Stomach (tissue), 9 donors: Measurements from ENCODE around the gene FBXL19. TPM values are rescaled to one million over a fixed set of nuclear protein-coding genes. Genes with fewer than 3 reads are reported as not detected.

ENCODE experiments used
- DNase-seq, 2 donors: peaks; one replicate each; pipeline versions ENCODE4 v3.0.0 to v3.0.0-alpha.2; 2013 to 2019
- H3K27ac ChIP-seq, 5 donors: fragments of 200-600 bp in 4 of 5; sonication (generic) in 4 of 5; one replicate each; pipeline ENCODE4 v1.5.1; 2013 to 2019; ENCODE audit warnings: mild to moderate bottlenecking in 1 of 5, moderate library complexity in 1 of 5
- H3K27me3 ChIP-seq, 3 donors: fragments of 200-600 bp; sonication (generic); one replicate each; pipeline ENCODE4 v1.5.1; 2017 to 2019; ENCODE audit warnings: mixed run types in 1 of 3
- H3K36me3 ChIP-seq, 4 donors: fragments of 200-600 bp; sonication (generic); 1 replicate in 3 of 4; 2 replicates in 1 of 4; pipeline ENCODE4 v1.5.1; 2016 to 2019
- H3K4me1 ChIP-seq, 4 donors: fragments of 200-600 bp; sonication (generic); one replicate each; pipeline ENCODE4 v1.5.1; 2016 to 2019
- H3K4me3 ChIP-seq, 4 donors: fragments of 200-600 bp; sonication (generic) in 3 of 4; one replicate each; pipeline ENCODE4 v1.5.1; 2016 to 2019; ENCODE audit warnings: mild to moderate bottlenecking in 1 of 4
- H3K9me3 ChIP-seq, 4 donors: fragments of 200-600 bp; sonication (generic); one replicate each; pipeline ENCODE4 v1.5.1; 2016 to 2019
- CTCF ChIP-seq, 7 experiments: fragments of 450-650 bp in 4 of 7; fragments of 200-600 bp in 3 of 7; sonication (generic) in 3 of 7; IDR thresholded peaks; one replicate each; pipeline ENCODE4 v1.5.1; 2016 to 2019; ENCODE audit warnings: antibody characterized with exemption in 7 of 7, control low read depth in 2 of 7, mild to moderate bottlenecking in 1 of 7
- EP300 ChIP-seq: sonication (generic); formaldehyde crosslinking; IDR thresholded peaks from one replicate; pipeline ENCODE4 v1.6.1; 2017; ENCODE audit warnings: antibody characterized with exemption
- POLR2A ChIP-seq, 4 donors: fragments of 450-650 bp; IDR thresholded peaks; one replicate each; pipeline ENCODE4 v1.6.1; 2016; ENCODE audit warnings: antibody characterized with exemption in 4 of 4, control low read depth in 2 of 4, mild to moderate bottlenecking in 1 of 4, moderate library complexity in 1 of 4
- POLR2AphosphoS5 ChIP-seq, 3 donors: sonication (generic); formaldehyde crosslinking; IDR thresholded peaks; one replicate each; pipeline ENCODE4 v1.6.1; 2016; ENCODE audit warnings: antibody characterized with exemption in 3 of 3
- WGBS, 5 donors: extraction: QIAGEN DNeasy Blood & Tissue Kit in 3 of 5; methylation state at CpG; one replicate each; pipeline versions ENCODE4 v1.1.5 to v1.1.7; 2013 to 2018; 5-methylcytosine and 5-hydroxymethylcytosine counted together
- intact Hi-C: fragments of 100-400 bp; cut with DNase I; formaldehyde crosslinking; loops from one replicate; pipeline ENCODE4 v1.15.1; 2023; ENCODE audit warnings: low total_unique reads
- polyA plus RNA-seq, 3 donors: library from polyadenylated mRNA; stranded (reverse); fragments of 200-250 nt; gene quantifications; one replicate each; pipeline ENCODE4 v1.2.3, GENCODE V29; 2013
- total RNA-seq, 5 donors: library from RNA; depleted of rRNA; stranded (reverse); fragments of >200 nt; gene quantifications; one replicate each; pipeline versions ENCODE4 v1.1.0 to v1.2.3, GENCODE V29; 2014 to 2016
- donor health status: healthy with polysubstance abuse.
- donor health status: Bipolar disorder and iron deficiency.
- donor health status: healthy.

Gene FBXL19
- total and polyA plus RNA-seq, 8 donors: 5.8 to 252 (median 9.5) TPM

- H3K27me3 ChIP-seq: no peaks in the 10 kb centered on the region
- H3K36me3 ChIP-seq: peaks cover 0 to 33% (median 25%) of the 10 kb centered on the region in 4 donors
- DNase-seq: peak in 1 of 2 donors; percentile 62
- H3K4me3 ChIP-seq: peak overlapping the region; percentile 81 to 95 (median 92)
- peaks cover 21 to 44% (median 34%) of the 10 kb centered on the region in 4 donors for H3K4me1 ChIP-seq
- peak overlapping the region; percentile 93 to 97 (median 94) for H3K27ac ChIP-seq
- H3K9me3 ChIP-seq: no peaks in the 10 kb centered on the region
- intact Hi-C loops: no loop called here
- WGBS, 5 donors: 7 to 12% (median 8%) methylated on average over 12 of the region's 12 CpGs
- TF ChIP-seq POLR2AphosphoS5 (IDR thresholded peaks at IDR 0.05) (peak in 2 of 3 donors; percentile 25 to 66), POLR2A (IDR thresholded peaks at IDR 0.05) (no peak)
Measured at GRCh38 chr16:30875871-30876801, 47.2 kb upstream of the FBXL19 start.

- WGBS, 5 donors: 43 to 63% (median 58%) methylated on average over 5 of the region's 5 CpGs
- intact Hi-C loops: no loop called here
Measured at GRCh38 chr16:30876867-30877266, 46.5 kb upstream of the FBXL19 start.

GRCh38 chr16:30882429-30883310, 40.7 kb upstream of the FBXL19 start:
- H3K27me3 ChIP-seq: no peaks in the 10 kb centered on the region
- no peak for DNase-seq
- peaks cover 3 to 84% (median 70%) of the 10 kb centered on the region in 4 donors for H3K36me3 ChIP-seq
- no peak overlapping the region for H3K4me3 ChIP-seq
- intact Hi-C loops: no loop called here
- 69 to 82% (median 75%) methylated on average over 4 of the region's 4 CpGs for WGBS, 5 donors
- H3K27ac ChIP-seq: no peak overlapping the region
- H3K9me3 ChIP-seq: no peaks in the 10 kb centered on the region
- no peak for TF ChIP-seq EP300
- no peak for TF ChIP-seq POLR2A (IDR thresholded peaks at IDR 0.05)
- H3K4me1 ChIP-seq: peaks cover 0 to 25% (median 5%) of the 10 kb centered on the region in 4 donors

More at GRCh38 chr16:30876867-30877266, 46.5 kb upstream of the FBXL19 start:
- peak in 1 of 2 donors; percentile 52 for DNase-seq
- H3K4me3 ChIP-seq: peak overlapping the region; percentile 81 to 95 (median 92)
- no peaks in the 10 kb centered on the region for H3K27me3 ChIP-seq
- H3K9me3 ChIP-seq: no peaks in the 10 kb centered on the region
- H3K27ac ChIP-seq: peak overlapping the region; percentile 74 to 97 (median 94)
- TF ChIP-seq POLR2A (IDR thresholded peaks at IDR 0.05) (no peak), POLR2AphosphoS5 (IDR thresholded peaks at IDR 0.05) (no peak)
- H3K4me1 ChIP-seq: peaks cover 21 to 51% (median 36%) of the 10 kb centered on the region in 4 donors
- peaks cover 0 to 38% (median 27%) of the 10 kb centered on the region in 4 donors for H3K36me3 ChIP-seq

GRCh38 chr16:30884760-30885159, 38.6 kb upstream of the FBXL19 start:
- Histone ChIP-seq H3K4me1 (peaks cover 0 to 13% (median 2%) of the 10 kb centered on the region in 4 donors), H3K4me3 (no peak overlapping the region), H3K27me3 (no peaks in the 10 kb centered on the region), H3K27ac (no peak overlapping the region), H3K9me3 (no peaks in the 10 kb centered on the region), H3K36me3 (peaks cover 16 to 89% (median 80%) of the 10 kb centered on the region in 4 donors)
- intact Hi-C loops: no loop called here
- no peak for TF ChIP-seq CTCF (IDR thresholded peaks at IDR 0.05)
- TF ChIP-seq EP300: no peak
- no peak for TF ChIP-seq POLR2A (IDR thresholded peaks at IDR 0.05)
- no peak for TF ChIP-seq POLR2AphosphoS5 (IDR thresholded peaks at IDR 0.05)
- 76 to 89% (median 82%) methylated on average over 3 of the region's 3 CpGs for WGBS, 5 donors
- DNase-seq: no peak

GRCh38 chr16:30885196-30885595, 38.2 kb upstream of the FBXL19 start:
- no peaks in the 10 kb centered on the region for H3K27me3 ChIP-seq
- 87 to 95% (median 91%) methylated on average over 9 of the region's 9 CpGs for WGBS, 5 donors
- intact Hi-C loops: no loop called here
- no peak for TF ChIP-seq POLR2AphosphoS5 (IDR thresholded peaks at IDR 0.05)
- TF ChIP-seq EP300: no peak
- no peak for TF ChIP-seq POLR2A (IDR thresholded peaks at IDR 0.05)
- no peak for TF ChIP-seq CTCF (IDR thresholded peaks at IDR 0.05)
- no peak overlapping the region for H3K4me3 ChIP-seq
- H3K4me1 ChIP-seq: peaks cover 0 to 13% (median 2%) of the 10 kb centered on the region in 4 donors
- H3K9me3 ChIP-seq: no peaks in the 10 kb centered on the region
- H3K27ac ChIP-seq: no peak overlapping the region
- DNase-seq: no peak
- H3K36me3 ChIP-seq: peaks cover 19 to 89% (median 80%) of the 10 kb centered on the region in 4 donors
